HG03342 (cell line): Measurements from ENCODE around the gene TMEM132C.

Source experiments
- ATAC-seq: cut with Tn5 transposase; IDR thresholded peaks from one replicate; pipeline ENCODE4 v1.9.1; 2021; ENCODE audit warnings: mild to moderate bottlenecking, moderate library complexity; ENCODE audit not compliant: unreplicated experiment

Gene TMEM132C

GRCh38 chr12:128693771-128694170 is 426.8 kb downstream of the TMEM132C start:
- no peak for ATAC-seq

DNA sequence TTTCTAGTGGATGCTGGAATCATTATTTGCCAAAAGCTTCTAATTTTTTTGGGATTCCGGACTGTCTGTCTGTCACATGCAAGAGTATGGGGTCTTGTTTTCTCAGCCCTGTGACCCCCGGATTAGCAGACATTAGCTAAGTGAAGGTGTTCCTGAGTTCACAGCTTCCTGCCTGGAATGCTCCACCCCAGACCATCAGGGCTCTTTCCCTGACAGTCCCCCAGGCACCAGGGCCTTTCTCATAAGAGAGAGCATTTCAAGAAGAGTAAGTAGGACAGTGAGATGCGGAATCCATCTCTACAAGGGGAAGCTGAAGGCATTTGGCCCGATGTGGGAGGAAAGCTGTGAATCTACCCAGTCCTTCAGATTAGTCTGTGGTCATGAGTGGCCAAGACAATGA is 427.5 kb downstream of the TMEM132C start:
- ATAC-seq = no peak

- no peak for ATAC-seq
Observed at GRCh38 chr12:128695697-128696096, 428.7 kb downstream of the TMEM132C start.

GRCh38 chr12:128698301-128698972 is 431.5 kb downstream of the TMEM132C start:
- no peak for ATAC-seq

DNA sequence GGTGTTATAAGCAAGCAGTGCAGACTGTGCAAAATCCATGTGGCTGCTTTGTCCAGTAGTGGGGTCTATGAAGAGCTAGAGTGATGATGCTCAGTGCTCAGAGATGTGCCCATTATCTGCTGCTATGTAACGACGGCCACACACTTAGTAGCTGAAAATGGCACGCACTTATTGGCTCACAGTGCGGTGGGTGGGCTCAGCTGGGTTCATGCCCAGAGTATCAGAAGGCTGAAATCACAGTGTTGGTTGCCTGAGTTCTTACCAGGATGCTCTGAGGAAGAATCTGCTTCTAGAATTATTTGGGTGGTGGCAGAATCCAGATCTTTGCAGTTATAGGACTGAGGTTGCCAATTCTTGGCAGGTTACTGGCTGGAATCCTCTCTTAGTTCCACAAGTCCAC is 432.1 kb downstream of the TMEM132C start:
- no peak for ATAC-seq

DNA sequence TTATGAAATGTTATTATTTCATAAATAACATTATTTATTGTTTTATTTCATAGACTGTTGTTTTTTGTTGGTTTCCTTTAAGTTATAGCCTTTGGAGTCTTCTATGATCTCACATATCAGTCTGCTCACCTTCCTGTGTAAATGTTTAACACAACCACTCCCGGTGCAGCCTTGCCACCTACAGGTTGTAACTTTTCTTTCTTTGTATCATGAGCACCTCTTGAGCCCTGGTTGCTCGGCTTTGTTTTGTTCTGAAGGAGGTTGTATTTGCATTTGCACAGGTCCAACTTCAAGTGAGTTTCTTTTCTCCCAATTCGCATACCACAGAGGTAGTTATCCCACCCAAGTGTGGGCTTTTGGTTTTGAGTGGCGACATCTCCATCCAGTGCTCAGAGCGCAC is 435.4 kb downstream of the TMEM132C start:
- no peak for ATAC-seq

DNA sequence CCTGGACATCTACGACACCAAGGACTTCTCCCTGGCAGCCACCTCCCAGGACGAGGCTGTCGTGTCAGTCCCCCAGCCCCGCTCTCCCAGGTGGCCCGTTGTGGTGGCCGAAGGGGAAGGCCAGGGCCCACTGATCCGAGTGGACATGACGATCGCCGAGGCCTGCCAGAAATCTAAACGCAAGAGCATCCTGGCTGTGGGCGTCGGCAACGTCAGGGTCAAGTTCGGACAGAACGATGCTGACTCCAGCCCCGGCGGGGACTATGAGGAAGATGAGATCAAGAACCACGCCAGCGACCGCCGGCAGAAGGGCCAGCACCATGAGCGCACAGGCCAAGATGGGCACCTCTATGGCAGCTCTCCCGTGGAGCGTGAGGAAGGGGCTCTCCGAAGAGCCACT is 438.2 kb downstream of the TMEM132C start:
- ATAC-seq = no peak

DNA sequence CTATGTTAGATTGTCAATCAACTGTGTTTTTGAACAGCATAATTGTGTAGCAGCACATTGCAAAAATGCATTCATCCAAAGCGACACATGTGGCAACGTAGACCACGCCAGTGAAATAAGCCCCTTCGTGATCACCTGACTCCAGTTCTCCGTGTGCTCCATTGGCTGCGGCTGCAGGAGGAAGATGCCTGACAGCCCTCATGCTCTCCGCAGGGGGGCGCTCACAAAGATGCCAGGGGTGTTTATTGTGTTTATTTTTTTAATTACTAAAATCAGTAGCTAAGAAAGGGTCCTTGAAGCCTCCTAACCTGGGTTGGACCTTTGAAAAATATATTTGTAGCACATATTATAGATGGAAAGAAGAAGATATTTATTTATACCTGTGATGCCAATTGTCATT is 440.5 kb downstream of the TMEM132C start:
- ATAC-seq = no peak

DNA sequence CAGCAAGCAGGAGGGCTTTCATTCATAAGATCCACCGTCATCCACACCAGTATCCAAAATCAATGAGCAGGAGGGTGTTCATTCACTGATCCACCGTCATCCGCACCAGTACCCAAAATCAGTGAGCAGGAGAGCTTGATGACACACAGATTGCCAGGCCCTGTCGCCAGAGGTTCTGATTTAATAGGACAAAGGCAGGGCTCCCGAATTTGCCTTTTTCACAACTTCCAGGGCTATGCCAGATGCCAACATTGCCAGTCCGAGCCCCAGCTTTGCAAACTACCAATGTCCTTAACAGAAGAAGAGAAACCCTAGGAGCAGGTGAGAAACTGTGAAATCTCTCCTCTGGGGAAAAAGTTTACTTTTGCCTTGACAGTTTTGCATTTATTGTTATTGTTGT is 441.8 kb downstream of the TMEM132C start:
- no peak for ATAC-seq

DNA sequence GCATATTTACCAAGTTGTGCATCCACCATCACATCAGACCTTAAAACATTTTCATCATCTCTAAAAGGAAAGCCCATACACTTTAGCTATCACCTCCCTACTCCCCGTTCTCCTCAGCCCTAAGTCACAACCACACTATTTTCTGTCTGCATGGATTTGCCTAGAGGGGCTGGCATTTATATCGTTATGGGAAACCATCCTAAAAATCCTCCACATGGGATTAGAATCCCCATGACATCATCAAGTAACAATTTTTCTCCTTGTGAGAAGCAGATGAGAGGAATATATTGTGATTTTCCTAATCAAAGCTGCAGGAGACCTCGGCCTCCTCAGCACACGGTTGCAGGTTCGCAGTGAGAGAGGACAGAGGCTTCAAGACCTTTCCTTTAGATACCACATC is 442.7 kb downstream of the TMEM132C start:
- ATAC-seq = no peak

- ATAC-seq = no peak
Observed at GRCh38 chr12:128711486-128711885, 444.5 kb downstream of the TMEM132C start.

DNA sequence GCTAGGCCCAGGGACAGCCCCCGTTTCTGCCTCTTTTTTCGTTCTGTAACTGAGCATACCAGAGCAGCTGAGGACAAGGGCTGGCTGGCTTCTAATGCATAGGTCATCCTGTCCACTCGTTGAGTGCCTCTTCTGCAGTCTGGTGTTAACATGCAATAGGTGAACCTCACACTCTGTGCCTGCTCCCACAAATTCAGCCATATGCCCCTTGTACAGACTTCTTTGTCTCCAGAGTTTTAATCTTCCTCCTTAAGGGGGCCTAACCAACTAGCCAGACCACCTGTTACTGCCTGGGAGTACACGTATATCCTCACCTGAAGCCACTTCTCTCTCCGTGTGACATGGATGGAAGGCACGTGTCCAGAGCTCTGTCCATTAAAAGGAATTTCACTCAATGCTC is 445.7 kb downstream of the TMEM132C start:
- no peak for ATAC-seq

- no peak for ATAC-seq
Observed at GRCh38 chr12:128715485-128715884, 448.5 kb downstream of the TMEM132C start.

GRCh38 chr12:128724468-128725046 is 457.6 kb downstream of the TMEM132C start:
- ATAC-seq = no peak

- no peak for ATAC-seq
Observed at GRCh38 chr12:128726886-128727285, 459.9 kb downstream of the TMEM132C start.

GRCh38 chr12:128727461-128727860 is 460.5 kb downstream of the TMEM132C start:
- no peak for ATAC-seq

GRCh38 chr12:128727999-128728398 is 461.0 kb downstream of the TMEM132C start:
- no peak for ATAC-seq

GRCh38 chr12:128729628-128730121 is 462.7 kb downstream of the TMEM132C start:
- no peak for ATAC-seq

- no peak for ATAC-seq
Observed at GRCh38 chr12:128734371-128734770, 467.4 kb downstream of the TMEM132C start.

DNA sequence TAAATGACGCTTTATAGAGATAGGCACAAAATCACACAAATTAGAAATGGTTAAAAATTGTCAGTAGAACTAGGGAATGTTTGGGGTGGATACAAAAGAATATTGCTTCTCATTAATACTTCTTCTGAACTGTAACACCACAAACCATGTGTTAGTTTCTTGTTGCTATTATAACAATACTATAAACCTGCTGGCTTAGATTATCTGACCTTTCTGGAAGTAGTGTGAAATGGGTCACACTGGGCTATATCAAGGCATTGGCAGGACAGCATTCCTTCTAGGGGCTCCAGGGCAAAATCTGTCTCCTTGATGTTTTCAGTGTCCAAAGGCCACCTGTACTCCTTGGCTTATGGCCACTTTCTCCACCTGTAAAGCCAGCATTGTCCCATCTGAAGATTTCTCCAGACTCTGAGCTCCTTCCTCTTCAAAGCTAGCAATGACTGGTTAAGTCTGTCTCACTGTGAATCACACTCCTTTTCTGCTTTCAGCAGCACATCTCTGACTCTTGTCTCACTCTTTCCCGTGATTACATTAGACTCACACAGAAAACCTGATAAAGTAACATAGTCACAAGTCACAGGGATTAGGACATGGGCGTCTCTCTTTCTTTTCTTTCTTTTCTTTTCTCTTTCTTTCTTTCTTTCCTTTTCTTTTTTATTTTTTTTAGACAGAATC is 470.5 kb downstream of the TMEM132C start:
- no peak for ATAC-seq

DNA sequence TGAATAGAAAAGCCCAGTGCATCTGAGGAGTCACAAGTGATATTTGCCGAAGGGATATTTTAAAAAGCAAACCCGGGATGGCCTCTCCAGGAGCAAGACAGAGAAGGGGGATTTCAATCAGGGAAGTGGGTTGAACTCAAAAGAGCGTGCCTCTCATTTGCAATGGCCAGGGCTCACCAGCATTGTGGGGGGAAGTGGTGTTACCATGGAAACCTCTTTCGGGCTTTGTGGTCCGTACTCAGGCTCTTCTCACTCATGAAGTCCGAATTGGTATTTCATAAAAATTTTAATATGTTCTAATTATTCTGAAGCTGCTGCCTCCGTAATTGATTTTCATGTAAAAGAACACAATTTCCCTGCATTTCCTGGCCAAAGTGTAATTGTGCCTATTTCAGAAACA is 476.9 kb downstream of the TMEM132C start:
- ATAC-seq = no peak
